Bronchial smooth muscle cell (primary cell): ENCODE data around the gene CCL22. TPM values are rescaled to one million over a fixed set of nuclear protein-coding genes. Genes with fewer than 3 reads are reported as not detected.

Experiments used
- total RNA-seq: library from RNA; depleted of rRNA; stranded (reverse); fragments of >200 nt; gene quantifications from 2 replicates; pipeline ENCODE4 v1.2.1, GENCODE V29; 2014

CCL22 gene
- not detected in 2 replicates for total RNA-seq

GRCh38 chr16:57358527-57359095, at the start of gene CCL22:
CCL22 (plus strand) TSS chr16:57358783; CDS start chr16:57358817, 34 bp downstream.

GRCh38 chr16:57372372-57373116, 14.0 kb downstream of the CCL22 start, which contains the start of gene CX3CL1:
CX3CL1 (plus strand) TSS chr16:57372490; CDS start chr16:57372569, 79 bp downstream.

GRCh38 chr16:57403965-57404817, 45.6 kb downstream of the CCL22 start, which contains the start of gene CCL17:
CCL17 (plus strand) TSS chr16:57404767; CDS start chr16:57413933, 9,166 bp downstream.

Other genes starting within 250 kb of the CCL22 start
- gene PSME3IP1, start 172.7 kb upstream of the CCL22 start, total RNA-seq, result 50.1 TPM in 2 replicates
- gene RSPRY1, start 172.5 kb upstream of the CCL22 start, total RNA-seq, result 31.4 and 39.8 TPM in 2 replicates
- 40.5 and 41.6 TPM in 2 replicates for gene ARL2BP, start 113.5 kb upstream of the CCL22 start, total RNA-seq
- 0.16 TPM in 1 of 2 replicates, not detected in the other for gene PLLP, start 74.1 kb upstream of the CCL22 start, total RNA-seq
- under 0.01 TPM in 1 of 2 replicates, not detected in the other for gene CX3CL1, start 13.7 kb downstream of the CCL22 start, total RNA-seq
- gene CCL17, start 46.0 kb downstream of the CCL22 start, total RNA-seq, result not detected in 2 replicates
- 21.0 and 25.8 TPM in 2 replicates for gene CIAPIN1, start 88.6 kb downstream of the CCL22 start, total RNA-seq
- gene COQ9, start 88.7 kb downstream of the CCL22 start, total RNA-seq, result 37.8 and 53.7 TPM in 2 replicates
- 88.1 and 103 TPM in 2 replicates for gene POLR2C, start 103.9 kb downstream of the CCL22 start, total RNA-seq
- gene DOK4, start 127.7 kb downstream of the CCL22 start, total RNA-seq, result 20.9 and 28.2 TPM in 2 replicates
- 22.2 and 24.6 TPM in 2 replicates for gene CCDC102A, start 177.8 kb downstream of the CCL22 start, total RNA-seq
- gene ADGRG5, start 183.9 kb downstream of the CCL22 start, total RNA-seq, result under 0.01 TPM in 1 of 2 replicates, not detected in the other